Endodermal cell (in vitro differentiated cells): ENCODE results near the gene SHC2. TPM values are rescaled to one million over a fixed set of nuclear protein-coding genes. Genes with fewer than 3 reads are reported as not detected.

Source experiments
- DNase-seq: peaks from one replicate; pipeline ENCODE4 v3.0.0-alpha.2; 2017
- H3K27ac ChIP-seq: 2 replicates; pipeline ENCODE4 v1.5.1; 2013; ENCODE audit warnings: mild to moderate bottlenecking, low read depth, low read length, moderate library complexity
- H3K27me3 ChIP-seq: 2 replicates; pipeline ENCODE4 v1.6.1; 2013; ENCODE audit warnings: mild to moderate bottlenecking, low read length, moderate library complexity; ENCODE audit not compliant: insufficient read depth, control insufficient read depth, poor library complexity, severe bottlenecking
- H3K36me3 ChIP-seq: 2 replicates; pipeline ENCODE4 v1.7.0; 2013; ENCODE audit warnings: mild to moderate bottlenecking, low read length, moderate library complexity; ENCODE audit not compliant: control insufficient read depth, insufficient read depth
- H3K4me1 ChIP-seq: one replicate; pipeline ENCODE4 v1.7.0; 2013; ENCODE audit warnings: low read length; ENCODE audit not compliant: control insufficient read depth, insufficient read depth
- H3K4me3 ChIP-seq: 2 replicates; pipeline ENCODE4 v1.5.1; 2013; ENCODE audit warnings: mild to moderate bottlenecking, low read length, moderate library complexity
- H3K9ac ChIP-seq: 2 replicates; pipeline ENCODE4 v1.6.1; 2013; ENCODE audit warnings: mild to moderate bottlenecking, low read length, moderate library complexity; ENCODE audit not compliant: poor library complexity, severe bottlenecking; ENCODE audit errors: extremely low read depth
- H3K9me3 ChIP-seq: 2 replicates; pipeline ENCODE4 v1.6.1; 2013; ENCODE audit warnings: mild to moderate bottlenecking, low read length, moderate library complexity; ENCODE audit not compliant: control insufficient read depth
- H3K27ac Mint-ChIP-seq: 2 replicates; pipeline ENCODE4 v1.8.0; 2020; ENCODE audit warnings: mixed read lengths
- H3K27me3 Mint-ChIP-seq: 2 replicates; pipeline ENCODE4 v1.8.0; 2021; ENCODE audit warnings: mild to moderate bottlenecking, mixed read lengths; ENCODE audit not compliant: insufficient read depth
- H3K36me3 Mint-ChIP-seq: 2 replicates; pipeline ENCODE4 v1.8.0; 2020; ENCODE audit warnings: low read depth, mixed read lengths
- H3K4me1 Mint-ChIP-seq: 2 replicates; pipeline ENCODE4 v1.8.0; 2020; ENCODE audit warnings: mixed read lengths
- H3K4me3 Mint-ChIP-seq: 2 replicates; pipeline ENCODE4 v1.8.0; 2020; ENCODE audit warnings: mild to moderate bottlenecking, moderate library complexity, mixed read lengths
- H3K9me3 Mint-ChIP-seq: 2 replicates; pipeline ENCODE4 v1.8.0; 2020; ENCODE audit warnings: mild to moderate bottlenecking, mixed read lengths
- CTCF ChIP-seq: fragments of 200-600 bp; sonication (generic); conservative IDR thresholded peaks from 2 replicates; pipeline ENCODE4 v1.5.0; 2021; ENCODE audit warnings: antibody characterized with exemption, mild to moderate bottlenecking
- WGBS, 2 experiments: methylation state at CpG; one replicate each; pipeline versions ENCODE4 v1.1.5 to v1.1.7; 2013; ENCODE audit warnings: missing lambda C conversion rate in 2 of 2, mixed read lengths in 1 of 2; ENCODE audit not compliant: insufficient coverage in 1 of 2, insufficient read length in 1 of 2; 5-methylcytosine and 5-hydroxymethylcytosine counted together
- total RNA-seq, 2 donors: library from RNA; stranded (reverse); fragmentation: NEBNext Ultra II Directional in 1 of 2; extraction: Animal tissue kit (Norgen Biotek cat#: 25700) in 1 of 2; gene quantifications; 2 replicates in 1 of 2; 3 replicates in 1 of 2; pipeline ENCODE4 v1.2.1, GENCODE V29; 2021

SHC2 gene
- total RNA-seq, 2 donors from 2014 or later, result 56.5 to 93.0 TPM

GRCh38 chr19:470701-471100 lies 9.9 kb upstream of the SHC2 start:
- Histone ChIP-seq H3K27ac (peak overlapping the region; percentile 24), H3K4me1 (no peaks in the 10 kb centered on the region), H3K36me3 (no peaks in the 10 kb centered on the region), H3K27me3 (no peaks in the 10 kb centered on the region), H3K9ac (no peak overlapping the region), H3K4me3 (no peak overlapping the region), H3K9me3 (no peaks in the 10 kb centered on the region)
- WGBS, 2 experiments, result 89 to 93% methylated on average over 10 to 20 of the region's 20 CpGs
- H3K27me3 Mint-ChIP-seq, result peaks cover 5% of the 10 kb centered on the region
- no peak overlapping the region for H3K4me3 Mint-ChIP-seq
- H3K36me3 Mint-ChIP-seq, result no peaks in the 10 kb centered on the region
- H3K27ac Mint-ChIP-seq, result no peak overlapping the region
- no peak for TF ChIP-seq CTCF
- no peaks in the 10 kb centered on the region for H3K4me1 Mint-ChIP-seq
- H3K9me3 Mint-ChIP-seq, result no peaks in the 10 kb centered on the region
- no peak for DNase-seq

GRCh38 chr19:469833-470232 lies 9.0 kb upstream of the SHC2 start:
- no peaks in the 10 kb centered on the region for H3K9me3 Mint-ChIP-seq
- TF ChIP-seq CTCF, result no peak
- no peaks in the 10 kb centered on the region for H3K27me3 ChIP-seq
- H3K27ac Mint-ChIP-seq, result no peak overlapping the region
- 78 to 79% methylated on average over 2 to 6 of the region's 7 CpGs for WGBS, 2 experiments
- H3K36me3 Mint-ChIP-seq, result no peaks in the 10 kb centered on the region
- no peaks in the 10 kb centered on the region for H3K9me3 ChIP-seq
- no peaks in the 10 kb centered on the region for H3K4me1 Mint-ChIP-seq
- DNase-seq, result no peak
- H3K4me1 ChIP-seq, result no peaks in the 10 kb centered on the region
- no peak overlapping the region for H3K9ac ChIP-seq
- no peak overlapping the region for H3K27ac ChIP-seq
- no peak overlapping the region for H3K4me3 ChIP-seq
- no peaks in the 10 kb centered on the region for H3K36me3 ChIP-seq
- H3K4me3 Mint-ChIP-seq, result no peak overlapping the region
- H3K27me3 Mint-ChIP-seq, result peaks cover 5% of the 10 kb centered on the region

DNA sequence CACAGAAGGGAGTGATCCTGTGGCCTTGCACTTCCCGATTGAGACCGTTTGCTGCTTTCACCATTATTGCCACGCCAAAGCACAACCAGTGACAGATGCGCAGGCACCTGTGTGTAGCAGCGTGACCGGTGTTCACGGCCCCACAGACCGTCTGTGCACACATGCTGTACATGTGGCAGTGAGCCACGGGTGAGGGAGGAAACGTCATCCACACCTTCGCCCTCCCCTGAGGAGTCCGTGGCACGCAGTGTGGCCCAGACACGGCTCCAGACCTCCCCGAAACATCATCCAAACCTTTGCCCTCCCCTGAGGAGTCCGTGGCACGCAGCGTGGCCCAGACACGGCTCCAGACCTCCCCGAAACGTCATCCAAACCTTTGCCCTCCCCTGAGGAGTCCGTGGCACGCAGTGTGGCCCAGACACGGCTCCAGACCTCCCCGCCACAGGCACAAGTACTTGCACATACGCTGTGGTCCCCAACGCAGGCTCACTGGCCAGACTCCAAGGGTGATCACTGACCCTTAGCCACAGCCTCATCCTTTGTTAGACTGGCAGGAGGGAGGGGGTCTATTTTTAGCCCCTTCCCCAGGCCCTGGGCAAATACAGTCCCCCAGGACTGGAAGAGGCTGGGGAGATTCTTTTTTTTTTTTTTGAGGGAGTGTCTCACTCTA lies 7.9 kb upstream of the SHC2 start:
- Mint-ChIP-seq H3K9me3 (no peaks in the 10 kb centered on the region), H3K4me3 (no peak overlapping the region), H3K4me1 (no peaks in the 10 kb centered on the region), H3K27me3 (peaks cover 7% of the 10 kb centered on the region), H3K27ac (no peak overlapping the region), H3K36me3 (no peaks in the 10 kb centered on the region)
- H3K27ac ChIP-seq, result no peak overlapping the region
- H3K4me1 ChIP-seq, result no peaks in the 10 kb centered on the region
- no peak overlapping the region for H3K9ac ChIP-seq
- no peaks in the 10 kb centered on the region for H3K36me3 ChIP-seq
- no peak overlapping the region for H3K4me3 ChIP-seq
- H3K27me3 ChIP-seq, result no peaks in the 10 kb centered on the region
- DNase-seq, result no peak
- 89 to 93% methylated on average over 19 to 27 of the region's 27 CpGs for WGBS, 2 experiments
- no peak for TF ChIP-seq CTCF
- no peaks in the 10 kb centered on the region for H3K9me3 ChIP-seq
